Naive thymus-derived CD4-positive, alpha-beta T cell (primary cell): ENCODE data around the gene NRG3. TPM values are rescaled to one million over a fixed set of nuclear protein-coding genes. Genes with fewer than 3 reads are reported as not detected.

ENCODE experiments used
- ATAC-seq: fragments of 150-1000 bp; cut with Tn5 transposase; 2 replicates; pipeline ENCODE4 v1.10.0; 2021; ENCODE audit warnings: mild to moderate bottlenecking, moderate library complexity
- CTCF ChIA-PET: fragments of 350-600 bp; sonication (Branson Sonifier 250); formaldehyde crosslinking; loops from one replicate; lab custom pipeline; 2021; ENCODE audit warnings: antibody characterized with exemption; lab: Charles Lee
- POLR2A ChIA-PET: fragments of 350-600 bp; sonication (Branson Sonifier 250); formaldehyde crosslinking; loops from one replicate; lab custom pipeline; 2021; ENCODE audit warnings: antibody characterized with exemption, inconsistent platforms; lab: Charles Lee
- DNase-seq, 9 donors: peaks; one replicate each; pipeline versions ENCODE4 v3.0.0 to v3.0.0-alpha.2; 2020 to 2022; ENCODE audit warnings: mixed read lengths in 1 of 9
- H3K27ac ChIP-seq: one replicate; pipeline ENCODE4 v1.7.0; 2013; ENCODE audit warnings: mild to moderate bottlenecking, low read depth, low read length, moderate library complexity
- H3K27me3 ChIP-seq, 2 donors: one replicate each; pipeline ENCODE4 v1.7.0; 2013; ENCODE audit warnings: low read length in 2 of 2, mild to moderate bottlenecking in 2 of 2, moderate library complexity in 2 of 2; ENCODE audit not compliant: control insufficient read depth in 2 of 2, insufficient read depth in 2 of 2
- H3K36me3 ChIP-seq, 3 experiments: 1 replicate in 2 of 3; 2 replicates in 1 of 3; pipeline ENCODE4 v1.7.0; 2013; ENCODE audit warnings: low read length in 3 of 3, mild to moderate bottlenecking in 3 of 3, moderate library complexity in 1 of 3; ENCODE audit not compliant: insufficient read depth in 3 of 3, control insufficient read depth in 2 of 3
- H3K4me1 ChIP-seq, 2 donors: one replicate each; pipeline ENCODE4 v1.7.0; 2013; ENCODE audit warnings: low read length in 2 of 2, mild to moderate bottlenecking in 2 of 2, moderate library complexity in 1 of 2; ENCODE audit not compliant: control insufficient read depth in 2 of 2, insufficient read depth in 2 of 2
- H3K4me3 ChIP-seq: 2 replicates; pipeline ENCODE4 v1.7.0; 2013; ENCODE audit warnings: mild to moderate bottlenecking, low read length
- H3K9me3 ChIP-seq, 3 experiments: 1 replicate in 2 of 3; 2 replicates in 1 of 3; pipeline ENCODE4 v1.7.0; 2013; ENCODE audit warnings: low read length in 3 of 3; ENCODE audit not compliant: control insufficient read depth in 2 of 3
- H3K27ac Mint-ChIP-seq, 9 donors: one replicate each; pipeline ENCODE4 v1.8.0; 2020 to 2022; ENCODE audit warnings: mixed read lengths in 9 of 9, mild to moderate bottlenecking in 8 of 9, moderate library complexity in 5 of 9, inconsistent platforms in 2 of 9
- H3K27me3 Mint-ChIP-seq, 5 donors: one replicate each; pipeline ENCODE4 v1.8.0; 2021 to 2022; ENCODE audit warnings: mixed read lengths in 5 of 5, mild to moderate bottlenecking in 1 of 5
- H3K36me3 Mint-ChIP-seq, 5 donors: one replicate each; pipeline ENCODE4 v1.8.0; 2020 to 2022; ENCODE audit warnings: mixed read lengths in 5 of 5, mild to moderate bottlenecking in 3 of 5, inconsistent platforms in 1 of 5
- H3K4me1 Mint-ChIP-seq, 7 donors: one replicate each; pipeline ENCODE4 v1.8.0; 2020 to 2022; ENCODE audit warnings: mixed read lengths in 7 of 7, mild to moderate bottlenecking in 3 of 7, inconsistent platforms in 1 of 7
- H3K4me3 Mint-ChIP-seq, 10 donors: one replicate each; pipeline ENCODE4 v1.8.0; 2020 to 2022; ENCODE audit warnings: mild to moderate bottlenecking in 10 of 10, mixed read lengths in 10 of 10, moderate library complexity in 6 of 10, inconsistent platforms in 2 of 10
- H3K9me3 Mint-ChIP-seq, 11 donors: one replicate each; pipeline ENCODE4 v1.8.0; 2020 to 2022; ENCODE audit warnings: mixed read lengths in 11 of 11, mild to moderate bottlenecking in 4 of 11, inconsistent platforms in 1 of 11, moderate library complexity in 1 of 11
- intact Hi-C, 2 donors: fragments of 100-400 bp; cut with micrococcal nuclease; formaldehyde crosslinking; loops; one replicate each; pipeline ENCODE4 v1.15.1; 2023
- polyA plus RNA-seq, 2 donors: library from polyadenylated mRNA; unstranded; fragments of 300-500 nt; fragmentation: Illumina TruSeq; gene quantifications; one replicate each; pipeline ENCODE4 v1.2.3, GENCODE V29; 2021
- total RNA-seq, 6 experiments: library from RNA in 5 of 6; stranded (reverse) in 5 of 6; gene quantifications; 1 replicate in 5 of 6; 2 replicates in 1 of 6; pipeline ENCODE4 v1.2.3 and lab custom pipeline; 2021 to 2026

The NRG3 gene
- total and polyA plus RNA-seq, 7 experiments from 2014 or later: not detected

DNA sequence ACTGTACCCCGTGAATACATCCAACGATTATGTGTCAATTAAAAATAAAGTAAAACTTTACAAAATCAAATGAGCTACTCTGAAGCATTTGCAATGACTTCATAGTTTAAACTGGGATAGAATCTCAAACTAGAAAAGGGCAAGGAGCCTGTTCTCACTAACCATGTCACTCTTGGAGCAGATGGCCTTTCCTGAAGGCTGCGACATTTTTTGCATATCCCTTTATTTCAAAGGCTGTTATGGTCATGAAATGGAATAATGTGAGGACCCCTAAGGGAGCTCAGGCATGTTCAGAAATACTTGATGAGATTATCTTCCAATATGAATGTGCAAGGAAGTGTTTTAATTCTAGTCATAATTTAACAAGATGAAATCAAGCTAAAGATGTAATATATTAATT, 679.4 kb downstream of the NRG3 start:
- no peak overlapping the region for H3K27ac Mint-ChIP-seq
- Histone ChIP-seq H3K36me3 (no peaks in the 10 kb centered on the region), H3K27ac (no peak overlapping the region), H3K27me3 (no peaks in the 10 kb centered on the region), H3K9me3 (no peaks in the 10 kb centered on the region), H3K4me1 (no peaks in the 10 kb centered on the region), H3K4me3 (no peak overlapping the region)
- no peak for DNase-seq
- no peaks in the 10 kb centered on the region for H3K4me1 Mint-ChIP-seq
- H3K27me3 Mint-ChIP-seq: no peaks in the 10 kb centered on the region
- intact Hi-C loops: no loop called here
- no peak overlapping the region for H3K4me3 Mint-ChIP-seq
- H3K36me3 Mint-ChIP-seq: no peaks in the 10 kb centered on the region
- ATAC-seq: no peak
- ChIA-PET CTCF (no interaction called here), POLR2A (no interaction called here)
- peaks cover 0 to 5% (median 1%) of the 10 kb centered on the region in 11 donors for H3K9me3 Mint-ChIP-seq

GRCh38 chr10:82558014-82558607, 683.1 kb downstream of the NRG3 start:
- ChIA-PET CTCF (no interaction called here), POLR2A (no interaction called here)
- Histone ChIP-seq H3K27ac (no peak overlapping the region), H3K9me3 (no peaks in the 10 kb centered on the region), H3K36me3 (no peaks in the 10 kb centered on the region), H3K27me3 (no peaks in the 10 kb centered on the region), H3K4me3 (no peak overlapping the region), H3K4me1 (no peaks in the 10 kb centered on the region)
- DNase-seq (no peak), ATAC-seq (no peak)
- no peaks in the 10 kb centered on the region for H3K27me3 Mint-ChIP-seq
- no peaks in the 10 kb centered on the region for H3K36me3 Mint-ChIP-seq
- intact Hi-C loops: no loop called here
- H3K4me1 Mint-ChIP-seq: no peaks in the 10 kb centered on the region
- H3K27ac Mint-ChIP-seq: no peak overlapping the region
- H3K9me3 Mint-ChIP-seq: peaks cover 0 to 9% (median 3%) of the 10 kb centered on the region in 11 donors
- H3K4me3 Mint-ChIP-seq: no peak overlapping the region

- POLR2A ChIA-PET: no interaction called here
- intact Hi-C loops: no loop called here
- CTCF ChIA-PET: no interaction called here
Observed at GRCh38 chr10:82564353-82565196, 689.6 kb downstream of the NRG3 start.

GRCh38 chr10:82565197-82565575, 690.2 kb downstream of the NRG3 start:
- H3K27ac Mint-ChIP-seq: no peak overlapping the region
- Histone ChIP-seq H3K4me3 (no peak overlapping the region), H3K27me3 (no peaks in the 10 kb centered on the region), H3K4me1 (no peaks in the 10 kb centered on the region), H3K27ac (no peak overlapping the region), H3K9me3 (no peaks in the 10 kb centered on the region), H3K36me3 (no peaks in the 10 kb centered on the region)
- ChIA-PET POLR2A (no interaction called here), CTCF (no interaction called here)
- no peaks in the 10 kb centered on the region for H3K27me3 Mint-ChIP-seq
- no peaks in the 10 kb centered on the region for H3K36me3 Mint-ChIP-seq
- no peak for ATAC-seq
- DNase-seq: no peak
- no peaks in the 10 kb centered on the region for H3K4me1 Mint-ChIP-seq
- H3K9me3 Mint-ChIP-seq: peaks cover 0 to 15% (median 1%) of the 10 kb centered on the region in 11 donors
- intact Hi-C loops: no loop called here
- no peak overlapping the region for H3K4me3 Mint-ChIP-seq

More at GRCh38 chr10:82564353-82565196, 689.6 kb downstream of the NRG3 start:
- DNase-seq: no peak
- no peak overlapping the region for H3K27ac Mint-ChIP-seq
- no peaks in the 10 kb centered on the region for H3K36me3 ChIP-seq
- H3K4me3 Mint-ChIP-seq: no peak overlapping the region
- H3K27ac ChIP-seq: no peak overlapping the region
- no peaks in the 10 kb centered on the region for H3K27me3 Mint-ChIP-seq
- H3K4me1 Mint-ChIP-seq: no peaks in the 10 kb centered on the region
- no peak for ATAC-seq
- H3K9me3 Mint-ChIP-seq: peaks cover 0 to 9% (median 1%) of the 10 kb centered on the region in 11 donors
- no peak overlapping the region for H3K4me3 ChIP-seq
- H3K36me3 Mint-ChIP-seq: no peaks in the 10 kb centered on the region
- no peaks in the 10 kb centered on the region for H3K4me1 ChIP-seq
- H3K9me3 ChIP-seq: no peaks in the 10 kb centered on the region
- no peaks in the 10 kb centered on the region for H3K27me3 ChIP-seq

DNA sequence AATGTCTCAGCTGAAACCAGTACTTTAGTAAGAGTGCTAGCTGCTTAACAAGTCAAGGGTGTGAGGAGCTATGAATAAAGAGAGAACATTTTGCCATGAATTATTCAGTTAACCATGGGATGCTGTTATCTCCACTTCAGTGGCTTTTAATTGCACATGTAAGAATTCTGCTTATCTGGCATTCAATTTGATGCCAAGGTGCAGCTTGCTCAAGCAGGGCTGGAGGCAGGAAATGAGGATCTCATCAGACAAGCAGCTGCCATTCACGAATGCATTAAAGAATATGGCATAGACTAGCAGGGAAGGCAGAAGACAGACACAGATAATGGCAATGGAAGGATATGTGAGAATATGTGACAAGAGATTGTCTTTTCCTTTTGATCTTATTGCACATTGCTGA, 697.8 kb downstream of the NRG3 start:
- H3K27me3 Mint-ChIP-seq: no peaks in the 10 kb centered on the region
- Histone ChIP-seq H3K4me1 (no peaks in the 10 kb centered on the region), H3K27ac (no peak overlapping the region), H3K9me3 (no peaks in the 10 kb centered on the region), H3K27me3 (no peaks in the 10 kb centered on the region), H3K4me3 (no peak overlapping the region), H3K36me3 (no peaks in the 10 kb centered on the region)
- DNase-seq (no peak), ATAC-seq (no peak)
- ChIA-PET POLR2A (no interaction called here), CTCF (no interaction called here)
- no peak overlapping the region for H3K27ac Mint-ChIP-seq
- H3K36me3 Mint-ChIP-seq: no peaks in the 10 kb centered on the region
- no peak overlapping the region for H3K4me3 Mint-ChIP-seq
- intact Hi-C loops: no loop called here
- H3K4me1 Mint-ChIP-seq: no peaks in the 10 kb centered on the region
- H3K9me3 Mint-ChIP-seq: peaks cover 0 to 7% (median 0%) of the 10 kb centered on the region in 11 donors

- no peaks in the 10 kb centered on the region for H3K27me3 ChIP-seq
- H3K9me3 ChIP-seq: no peaks in the 10 kb centered on the region
- no peak overlapping the region for H3K4me3 Mint-ChIP-seq
- ChIA-PET CTCF (no interaction called here), POLR2A (no interaction called here)
- H3K36me3 ChIP-seq: no peaks in the 10 kb centered on the region
- ATAC-seq (no peak), DNase-seq (no peak)
- intact Hi-C loops: no loop called here
- H3K4me3 ChIP-seq: no peak overlapping the region
- H3K36me3 Mint-ChIP-seq: no peaks in the 10 kb centered on the region
- no peaks in the 10 kb centered on the region for H3K4me1 ChIP-seq
- no peak overlapping the region for H3K27ac ChIP-seq
- no peaks in the 10 kb centered on the region for H3K4me1 Mint-ChIP-seq
- peaks cover 0 to 7% (median 0%) of the 10 kb centered on the region in 11 donors for H3K9me3 Mint-ChIP-seq
- H3K27me3 Mint-ChIP-seq: no peaks in the 10 kb centered on the region
- no peak overlapping the region for H3K27ac Mint-ChIP-seq
Observed at GRCh38 chr10:82574081-82574480, 699.1 kb downstream of the NRG3 start.

DNA sequence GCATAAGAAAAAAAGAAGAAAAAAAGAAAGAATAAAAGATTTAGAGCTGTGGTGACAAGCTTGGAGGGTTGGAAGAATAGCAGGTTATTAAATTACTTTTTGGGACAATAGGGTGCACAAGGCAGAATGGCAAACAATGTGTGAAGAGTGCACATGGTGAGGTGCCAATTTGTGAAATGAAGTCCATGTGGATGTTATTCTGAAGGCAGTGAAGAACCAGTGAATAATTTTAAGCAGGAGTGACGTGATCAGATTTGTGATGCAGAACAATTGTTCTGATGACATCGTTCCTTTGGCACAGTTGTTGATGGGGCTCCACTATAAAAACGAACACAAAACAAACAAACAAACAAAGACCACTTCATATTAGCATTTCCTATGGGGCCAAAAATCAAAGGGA, 700.3 kb downstream of the NRG3 start:
- H3K36me3 Mint-ChIP-seq: no peaks in the 10 kb centered on the region
- intact Hi-C loops: no loop called here
- H3K9me3 Mint-ChIP-seq: peaks cover 0 to 4% (median 0%) of the 10 kb centered on the region in 11 donors
- ChIA-PET POLR2A (no interaction called here), CTCF (no interaction called here)
- H3K4me1 Mint-ChIP-seq: no peaks in the 10 kb centered on the region
- H3K9me3 ChIP-seq: no peaks in the 10 kb centered on the region
- H3K27ac Mint-ChIP-seq: no peak overlapping the region
- H3K4me3 ChIP-seq: no peak overlapping the region
- no peaks in the 10 kb centered on the region for H3K27me3 Mint-ChIP-seq
- no peaks in the 10 kb centered on the region for H3K4me1 ChIP-seq
- no peak overlapping the region for H3K4me3 Mint-ChIP-seq
- ATAC-seq (no peak), DNase-seq (no peak)
- H3K36me3 ChIP-seq: no peaks in the 10 kb centered on the region
- no peaks in the 10 kb centered on the region for H3K27me3 ChIP-seq
- no peak overlapping the region for H3K27ac ChIP-seq
